CD4-positive, alpha-beta T cell treated with Interleukin-2 at 100 ng/mL for 4 hours (primary cell): ENCODE results near the gene NTN3.
"Not testable (repeated sequence)": the region's sequence is repeated elsewhere in the genome, so short reads cannot be mapped to it uniquely, and the experiment has no call there.

Experiments
- DNase-seq: peaks from one replicate; pipeline ENCODE4 v3.0.0-alpha.2; 2020; ENCODE audit warnings: low spot score

Gene NTN3

DNA sequence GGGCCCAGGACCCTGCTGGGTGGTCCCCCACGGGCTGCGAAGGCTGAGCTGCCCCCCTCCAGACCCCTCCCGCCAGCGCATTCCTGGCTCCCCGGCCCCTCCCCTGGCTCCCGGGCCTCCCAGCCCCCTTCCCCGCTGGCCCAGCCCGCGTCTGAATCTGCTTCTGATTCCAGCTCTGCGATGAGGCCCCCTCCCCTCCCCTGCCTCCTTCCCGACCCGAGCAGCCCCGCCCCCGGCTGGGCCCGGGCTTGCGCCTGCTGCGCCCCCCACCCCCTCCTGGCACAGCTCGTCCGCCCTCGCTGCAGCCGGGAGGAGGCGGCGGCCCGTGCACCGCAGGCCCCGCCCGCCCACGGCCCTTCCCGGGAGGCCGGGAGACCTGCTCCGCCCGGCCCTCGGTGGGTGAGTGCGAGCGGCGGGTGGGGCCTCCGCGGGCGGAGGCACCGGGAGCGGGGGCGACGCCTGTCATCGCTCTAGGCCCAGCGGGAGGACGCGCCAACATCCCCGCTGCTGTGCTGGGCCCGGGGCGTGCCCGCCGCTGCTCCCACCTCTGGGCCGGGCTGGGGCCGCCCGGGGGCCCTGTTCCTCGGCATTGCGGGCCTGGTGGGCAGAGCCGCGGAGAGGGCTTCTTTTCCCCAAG, at the start of gene NTN3:
NTN3 (plus strand) TSS at position 282 of the 637 bp plus-strand sequence. CDS start 405 bp downstream, outside the sequence.
- no peak for DNase-seq

GRCh38 chr16:2422123-2422867, 48.8 kb upstream of the NTN3 start:
- no peak for DNase-seq

DNA sequence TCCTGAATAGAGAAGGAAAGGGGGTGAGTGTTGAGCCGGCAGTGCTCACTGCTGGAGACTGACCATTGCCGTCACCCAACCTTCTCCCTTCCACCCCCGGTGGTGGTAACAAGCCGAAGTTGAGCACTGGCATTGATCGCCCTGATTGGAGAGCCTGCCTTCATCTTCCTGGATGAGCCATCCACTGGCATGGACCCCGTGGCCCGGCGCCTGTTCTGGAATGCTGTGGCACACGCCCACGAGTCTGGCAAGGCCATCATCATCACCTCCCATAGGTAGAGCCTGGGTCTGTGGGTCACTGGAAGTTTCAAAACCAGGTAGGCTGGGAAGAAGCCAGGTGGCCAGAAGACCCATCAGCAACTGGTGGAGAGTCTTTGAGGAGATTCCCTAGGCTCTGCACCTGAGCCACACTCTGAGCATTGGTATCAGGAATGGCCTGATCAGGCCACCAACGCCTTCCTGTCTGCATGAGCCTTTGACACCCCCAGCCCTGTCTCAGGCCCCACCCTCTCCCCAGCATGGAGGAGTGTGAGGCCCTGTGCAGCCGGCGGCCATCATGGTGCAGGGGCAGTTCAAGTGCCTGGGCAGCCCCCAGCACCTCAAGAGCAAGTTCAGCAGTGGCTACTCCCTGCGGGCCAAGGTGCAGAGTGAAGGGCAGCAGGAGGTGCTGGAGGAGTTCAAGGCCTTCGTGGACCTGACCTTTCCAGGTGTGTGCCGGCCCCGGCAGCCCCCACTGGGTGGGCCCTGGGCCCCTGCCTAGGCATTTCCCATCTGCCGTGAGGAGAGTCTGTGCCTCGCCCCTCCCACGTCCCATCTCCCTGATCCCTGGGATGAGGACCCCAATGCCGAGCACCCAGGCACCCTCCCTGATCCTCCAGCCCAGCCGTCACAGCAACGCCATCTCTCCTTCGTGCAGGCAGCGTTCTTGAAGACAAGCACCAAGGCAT, 46.8 kb upstream of the NTN3 start:
- DNase-seq, result no peak

DNA sequence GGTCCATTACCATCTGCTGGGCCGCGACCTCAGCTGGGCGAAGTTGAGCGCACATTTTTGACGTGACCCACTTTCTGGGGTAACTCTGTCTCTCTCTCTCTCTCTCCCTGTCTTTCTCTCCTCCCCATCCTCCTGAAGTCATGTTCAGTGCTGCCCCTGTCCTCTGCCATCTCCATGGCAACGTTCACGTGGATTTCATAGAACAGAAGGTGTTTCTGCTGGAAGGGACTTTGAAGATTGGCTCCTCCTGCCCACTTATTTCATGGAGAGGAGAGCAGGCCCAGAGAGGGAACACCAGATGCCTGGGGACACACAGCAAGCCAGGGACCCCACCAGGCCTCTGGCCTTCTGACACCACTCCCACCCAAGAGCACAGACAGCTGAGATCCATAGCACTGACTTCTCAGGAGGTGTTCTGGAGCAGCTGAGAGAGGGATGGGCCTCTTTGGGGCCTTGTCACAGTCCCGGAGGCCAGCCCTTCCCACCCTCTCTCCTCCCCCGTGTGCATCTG, 46.0 kb upstream of the NTN3 start:
- no peak for DNase-seq

DNA sequence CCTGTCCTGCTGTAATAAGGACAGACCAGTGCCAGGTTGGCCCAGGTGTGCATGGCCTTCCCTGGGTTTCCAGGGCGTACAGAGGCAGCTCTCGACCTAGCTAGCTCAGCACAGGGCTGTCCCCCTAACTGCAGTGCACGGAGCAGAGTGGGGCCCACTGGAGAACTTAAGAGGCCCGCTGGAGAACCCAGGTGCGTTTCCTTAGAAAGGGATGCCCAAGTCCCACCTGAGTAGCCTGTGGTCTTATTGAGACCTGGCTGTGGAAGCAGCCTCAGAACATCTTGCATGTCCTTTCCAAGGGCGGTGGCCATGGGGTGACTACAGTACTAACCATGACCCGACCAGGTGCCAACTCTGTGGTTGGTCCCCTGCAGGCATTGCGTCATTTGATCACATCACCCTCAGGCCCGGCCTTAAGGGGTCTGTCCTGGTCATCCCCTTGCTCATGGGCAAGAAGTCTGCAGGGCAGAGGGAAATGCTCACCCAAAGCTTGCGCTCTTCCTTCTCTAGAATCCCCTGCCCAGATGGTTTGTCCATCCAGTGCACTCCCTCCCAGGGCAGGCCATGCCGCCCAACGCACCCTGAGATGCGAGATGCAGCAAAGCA, 45.2 kb upstream of the NTN3 start:
- no peak for DNase-seq

- DNase-seq, result no peak
Measured at GRCh38 chr16:2426941-2427361, 44.1 kb upstream of the NTN3 start.

- no peak for DNase-seq
Measured at GRCh38 chr16:2427526-2427925, 43.6 kb upstream of the NTN3 start.

GRCh38 chr16:2428051-2428783, 42.9 kb upstream of the NTN3 start:
- no peak for DNase-seq

GRCh38 chr16:2428784-2429033, 42.4 kb upstream of the NTN3 start:
- no peak for DNase-seq

- DNase-seq, result peak; percentile 98
Measured at GRCh38 chr16:2429034-2429770, 41.9 kb upstream of the NTN3 start, which contains the start of gene CCNF. CCNF (plus strand) TSS chr16:2429447; CDS start chr16:2429482, 35 bp downstream.

DNA sequence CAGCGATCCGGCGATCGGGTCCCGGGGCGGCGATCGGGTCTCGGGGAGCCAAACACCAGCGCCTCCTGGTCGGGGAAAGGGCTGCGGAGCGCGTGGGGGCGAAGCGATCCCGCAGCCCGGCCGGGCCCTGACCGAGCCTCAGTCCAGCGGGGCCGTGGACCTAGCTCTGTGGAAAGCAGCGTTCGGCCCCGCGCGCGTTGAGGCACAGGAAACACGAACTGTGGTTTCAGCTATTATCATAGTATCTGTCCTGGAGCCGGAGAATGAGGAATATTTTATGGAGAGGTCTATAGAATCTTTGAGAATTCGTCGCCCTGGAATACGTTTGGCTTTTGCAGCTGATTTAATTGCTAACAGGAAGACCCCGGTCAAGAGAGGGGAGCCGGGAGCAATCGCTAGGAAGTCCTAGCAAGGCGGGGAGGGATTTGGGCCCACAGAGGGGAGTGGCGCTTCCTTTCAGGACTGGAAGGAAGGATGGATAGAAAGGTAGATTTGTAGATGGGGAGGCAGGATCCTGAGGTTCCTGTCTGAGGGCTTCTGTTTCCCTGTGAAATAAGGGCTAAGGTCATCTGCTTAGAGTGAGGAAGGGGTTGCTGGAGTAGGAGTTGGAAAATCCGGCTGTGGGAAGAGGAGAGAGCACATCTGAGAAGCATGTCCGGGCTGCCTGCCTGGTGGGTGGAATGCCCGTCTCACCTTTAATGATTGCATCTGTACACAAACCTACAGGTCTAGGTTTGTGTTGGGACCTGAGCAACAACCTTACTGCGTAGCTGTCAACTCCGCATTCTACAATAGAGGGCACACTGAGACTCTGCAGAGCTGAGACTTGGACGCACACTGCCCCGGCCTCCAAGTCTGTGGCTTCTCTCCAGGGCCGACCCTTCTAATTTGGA, 41.1 kb upstream of the NTN3 start:
- peak; percentile 19 for DNase-seq

DNA sequence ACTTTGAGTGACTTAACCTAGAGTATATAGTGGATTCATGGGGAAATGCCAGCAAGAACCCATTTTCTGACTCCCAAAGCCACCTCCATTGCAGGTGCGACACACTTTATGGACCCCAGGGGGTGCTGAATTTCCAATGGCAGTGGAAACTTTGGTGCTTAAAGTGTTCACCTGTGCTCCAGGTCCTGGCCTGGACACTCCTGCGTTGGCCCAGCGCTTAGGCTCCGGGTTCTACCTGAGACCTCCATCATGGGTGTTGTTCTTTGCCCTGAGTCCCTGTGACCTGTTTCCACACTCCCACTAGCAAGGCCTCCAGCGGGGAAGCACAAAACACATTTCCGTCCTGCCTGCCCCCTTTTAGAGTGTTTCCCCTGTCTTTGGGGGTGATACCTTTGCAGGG, 38.8 kb upstream of the NTN3 start:
- DNase-seq, result no peak

DNA sequence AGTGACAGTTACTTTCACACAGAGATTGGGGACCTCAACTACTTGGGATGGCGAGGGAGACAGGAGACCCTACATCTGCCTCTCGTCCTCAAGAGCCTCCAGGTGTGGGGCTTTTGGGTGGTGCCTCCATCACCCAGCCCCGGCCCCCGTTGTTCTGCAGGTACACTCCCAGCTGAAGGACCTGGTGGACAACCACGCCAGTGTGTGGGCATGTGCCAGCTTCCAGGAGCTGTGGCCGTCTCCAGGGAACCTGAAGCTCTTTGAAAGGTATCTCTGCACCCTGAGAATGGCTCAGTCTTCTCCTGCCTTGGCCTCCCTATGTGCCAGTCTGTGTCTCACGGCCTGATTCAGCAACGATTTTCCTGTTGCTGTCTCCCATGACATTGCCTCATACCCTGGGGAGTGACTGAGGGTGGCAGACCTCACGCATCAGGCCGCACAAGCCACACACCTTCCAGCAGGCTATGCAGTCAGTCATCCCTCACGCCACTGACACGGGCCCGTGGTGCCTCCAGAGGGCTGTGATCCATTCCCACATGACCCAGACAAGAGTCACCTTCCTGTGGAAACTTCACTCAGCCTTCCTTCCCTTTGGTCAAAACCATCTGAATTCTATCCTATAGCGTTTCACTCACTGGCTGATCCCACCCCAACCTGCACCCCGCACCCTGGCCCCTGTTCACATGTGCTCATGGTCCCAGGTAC, 38.1 kb upstream of the NTN3 start:
- no peak for DNase-seq

DNA sequence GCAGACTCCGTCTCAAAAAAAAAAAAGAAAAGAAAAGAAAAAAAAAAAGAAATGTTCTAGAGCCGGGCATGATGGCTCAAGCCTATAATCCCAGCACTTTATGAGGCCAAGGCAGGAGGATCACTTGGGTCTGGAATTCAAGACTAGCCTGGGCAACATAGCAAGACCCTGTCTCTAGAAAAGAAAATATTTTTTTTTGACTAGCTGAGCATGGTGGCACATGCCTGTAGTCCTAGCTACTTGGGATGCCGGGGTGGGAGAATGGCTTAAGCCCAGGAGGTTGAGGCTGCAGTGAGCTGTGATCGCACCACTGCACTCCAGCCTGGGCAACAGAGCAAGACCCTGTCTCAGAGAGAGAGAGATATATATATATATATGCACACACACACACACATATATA, 35.9 kb upstream of the NTN3 start:
- DNase-seq, result not testable (repeated sequence)

DNA sequence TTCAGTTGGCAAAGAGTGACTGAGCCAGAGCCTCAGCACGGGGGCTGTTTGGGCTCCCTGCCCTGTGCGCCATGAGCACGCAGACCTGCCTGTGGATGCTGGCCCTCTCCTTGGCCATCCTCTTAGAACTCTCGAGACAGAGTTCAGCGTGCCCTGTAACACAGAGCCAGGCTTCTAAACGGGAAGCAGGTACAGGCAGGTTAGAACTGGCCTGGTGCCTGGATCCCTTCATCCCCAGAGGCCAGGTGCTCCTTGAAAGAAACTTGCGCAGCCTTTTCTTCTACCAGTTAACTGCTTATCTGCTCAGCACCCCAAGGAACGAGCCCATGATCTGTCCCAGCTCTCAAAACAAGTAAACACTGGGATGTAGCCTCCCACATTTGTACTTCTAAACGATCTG, 35.0 kb upstream of the NTN3 start:
- DNase-seq, result no peak

GRCh38 chr16:2437032-2437790, 33.9 kb upstream of the NTN3 start:
- no peak for DNase-seq

GRCh38 chr16:2438121-2438520, 33.0 kb upstream of the NTN3 start:
- no peak for DNase-seq

DNA sequence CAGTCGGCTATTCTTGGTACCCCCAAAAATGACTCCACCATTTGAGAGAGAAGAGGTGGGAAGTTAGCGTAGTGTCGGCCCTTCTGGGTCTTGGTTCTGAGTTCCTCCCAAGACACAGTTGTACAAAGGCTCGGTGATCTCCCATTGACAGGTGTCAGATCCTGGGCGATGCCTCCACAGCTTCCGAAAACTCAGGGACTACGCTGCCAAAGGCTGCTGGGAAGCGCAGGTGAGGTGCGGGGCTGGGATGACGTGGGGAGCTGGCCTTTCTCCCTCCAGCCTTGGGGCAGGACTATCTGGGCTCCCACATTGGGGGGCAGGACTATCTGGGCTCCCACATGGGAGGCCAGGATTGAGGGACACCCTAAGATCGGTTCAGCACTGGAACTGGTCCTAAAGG, 31.5 kb upstream of the NTN3 start:
- no peak for DNase-seq
